ENCODE measurements around the gene DKC1.

- TF ChIP-seq CTCF (conservative IDR thresholded peaks at IDR 0.05; ENCODE audit: low read depth, low read length) (no peak), EZH2 (IDR thresholded peaks at IDR 0.05; ENCODE audit: low read length, unreplicated experiment) (no peak), EZH2phosphoT487 (IDR thresholded peaks at IDR 0.05; ENCODE audit: borderline replicate concordance, low read length) (no peak)
These were observed 11.4 kb upstream of the DKC1 start for GRCh38 chrX:154751203-154751668.
